HCT116 (cell line): ENCODE measurements around the gene LSM4. TPM values are rescaled to one million over a fixed set of nuclear protein-coding genes. Genes with fewer than 3 reads are reported as not detected.
A peak's percentile ranks its signal among the peaks of the same experiment; 100 is the strongest.

Experiments used
- ATAC-seq: fragments of 200-7000 bp; cut with Tn5 transposase; 2 replicates; pipeline ENCODE4 v1.9.1; 2020; ENCODE audit warnings: mild to moderate bottlenecking, moderate library complexity
- BruUV-seq: library from RNA; stranded (reverse); fragments of 400-500 nt; replicated peaks from 2 replicates; lab custom pipeline; 2021; lab: Mats Ljungman, UMichigan
- CTCF ChIA-PET: fragments of 300-600 bp; sonication (Branson Sonifier 250); formaldehyde crosslinking; loops from one replicate; lab custom pipeline; 2021; ENCODE audit warnings: antibody characterized with exemption; lab: Charles Lee
- POLR2A ChIA-PET: fragments of 300-600, 350-600 bp; sonication (Branson Sonifier 250); formaldehyde crosslinking; loops from one replicate; lab custom pipeline; 2021; ENCODE audit warnings: antibody characterized with exemption; lab: Charles Lee
- RAD21 ChIA-PET, 2 experiments: fragments of 300-600 bp; sonication (Branson Sonifier 250); formaldehyde crosslinking; loops; one replicate each; lab custom pipeline; 2023; ENCODE audit warnings: low total read pairs in 2 of 2; ENCODE audit not compliant: uncharacterized antibody in 2 of 2, unreplicated experiment in 2 of 2, low non-redundant PET in 1 of 2; lab: Charles Lee
- DNase-seq: peaks from one replicate; pipeline ENCODE4 v3.0.0-alpha.2; 2010; ENCODE audit warnings: low read depth, low spot score
- H2AFZ ChIP-seq: fragments of 200-600 bp; shearing (Covaris generic), sonication (generic); 2 replicates; pipeline ENCODE4 v1.6.1; 2017; ENCODE audit warnings: low read depth, mixed run types, mixed read lengths, antibody characterized with exemption, low read length; ENCODE audit not compliant: poor library complexity, severe bottlenecking
- H3K27ac ChIP-seq: 2 replicates; pipeline ENCODE4 v1.5.1; 2012; ENCODE audit warnings: low read depth, low read length
- H3K27me3 ChIP-seq: fragments of 200-600 bp; sonication (generic); 2 replicates; pipeline ENCODE4 v1.6.1; 2016; ENCODE audit warnings: mixed run types, low read length, mixed read lengths; ENCODE audit not compliant: insufficient read depth
- H3K36me3 ChIP-seq, 2 experiments: fragments of 200-500 bp in 1 of 2; fragments of 200-600 bp in 1 of 2; sonication (Bioruptor generic) in 1 of 2; sonication (generic) in 1 of 2; 2 replicates each; pipeline versions ENCODE4 v1.5.1 to v1.6.1; 2014 to 2016; ENCODE audit warnings: low read length in 2 of 2, inconsistent platforms in 1 of 2, mixed read lengths in 1 of 2, mixed run types in 1 of 2; ENCODE audit not compliant: insufficient read depth in 2 of 2, control insufficient read depth in 1 of 2
- H3K4me1 ChIP-seq, 2 experiments: fragments of 200-600 bp in 1 of 2; sonication (generic) in 1 of 2; 2 replicates each; pipeline versions ENCODE4 v1.5.1 to v1.6.1; 2012 to 2017; ENCODE audit warnings: low read length in 2 of 2, inconsistent platforms in 1 of 2, mild to moderate bottlenecking in 1 of 2, mixed read lengths in 1 of 2, mixed run types in 1 of 2, moderate library complexity in 1 of 2; ENCODE audit not compliant: insufficient read depth in 2 of 2, control insufficient read depth in 1 of 2
- H3K4me2 ChIP-seq: fragments of 200-600 bp; sonication (generic); 2 replicates; pipeline ENCODE4 v1.6.1; 2017; ENCODE audit warnings: mixed run types, low read length, mixed read lengths
- H3K4me3 ChIP-seq, 2 experiments: fragments of 200-600 bp in 1 of 2; sonication (generic) in 1 of 2; replicated peaks in 1 of 2; 2 replicates each; pipeline ENCODE4 v1.5.1; 2011 to 2016; ENCODE audit warnings: low read length in 2 of 2, control low read depth in 1 of 2, low read depth in 1 of 2, mild to moderate bottlenecking in 1 of 2, mixed read lengths in 1 of 2, mixed run types in 1 of 2
- H3K79me2 ChIP-seq: fragments of 200-600 bp; sonication (generic); 2 replicates; pipeline ENCODE4 v1.6.1; 2017; ENCODE audit warnings: mild to moderate bottlenecking, mixed run types, low read length, moderate library complexity, mixed read lengths; ENCODE audit not compliant: insufficient read depth
- H3K9ac ChIP-seq: fragments of 200-600 bp; sonication (generic); 2 replicates; pipeline ENCODE4 v1.6.1; 2016; ENCODE audit warnings: low read length, mixed read lengths
- H3K9me2 ChIP-seq: fragments of 200-600 bp; sonication (generic), shearing (Covaris generic); 2 replicates; pipeline ENCODE4 v1.6.1; 2017; ENCODE audit warnings: mixed run types, mild to moderate bottlenecking, moderate library complexity; ENCODE audit not compliant: insufficient read depth
- H3K9me3 ChIP-seq, 2 experiments: fragments of 200-500 bp in 1 of 2; fragments of 200-600 bp in 1 of 2; sonication (Bioruptor generic) in 1 of 2; sonication (generic) in 1 of 2; 2 replicates each; pipeline ENCODE4 v1.6.1; 2014 to 2017; ENCODE audit warnings: low read length in 2 of 2, mixed read lengths in 2 of 2, inconsistent platforms in 1 of 2, low read depth in 1 of 2, mild to moderate bottlenecking in 1 of 2, mixed run types in 1 of 2, moderate library complexity in 1 of 2; ENCODE audit not compliant: control insufficient read depth in 1 of 2, insufficient read depth in 1 of 2
- H4K20me1 ChIP-seq: fragments of 200-600 bp; sonication (generic), shearing (Covaris generic); 2 replicates; pipeline ENCODE4 v1.6.1; 2017; ENCODE audit warnings: mixed run types, mild to moderate bottlenecking, moderate library complexity; ENCODE audit not compliant: insufficient read depth
- CEBPB ChIP-seq: IDR thresholded peaks from 2 replicates; pipeline ENCODE4 v1.6.1; 2012; ENCODE audit warnings: low read depth
- POLR2AphosphoS5 ChIP-seq: IDR thresholded peaks from 2 replicates; pipeline ENCODE4 v1.6.1; 2011; ENCODE audit warnings: mild to moderate bottlenecking, low read depth, low read length, moderate library complexity
- intact Hi-C: fragments of 100-400 bp; cut with micrococcal nuclease; formaldehyde crosslinking; loops from 2 replicates; pipeline ENCODE4 v1.10.0; 2022
- total RNA-seq: library from RNA; stranded (reverse); gene quantifications from one replicate; pipeline ENCODE4 v1.2.1, GENCODE V29; 2021; ENCODE audit not compliant: unreplicated experiment
- TF ChIP-seq, protein P1 (sequence below): IDR thresholded peaks from 2 replicates; pipeline ENCODE4 v1.6.1; 2012
- TF ChIP-seq, protein P2 (sequence below), 3 experiments: fragments of 200-600 bp in 1 of 3; sonication (generic) in 1 of 3; IDR thresholded peaks in 2 of 3; conservative IDR thresholded peaks in 1 of 3; 2 replicates each; pipeline ENCODE4 v1.5.1; 2012 to 2017; ENCODE audit warnings: low read depth in 2 of 3, low read length in 2 of 3, antibody characterized with exemption in 1 of 3, borderline replicate concordance in 1 of 3, control low read depth in 1 of 3, mild to moderate bottlenecking in 1 of 3, mixed read lengths in 1 of 3, mixed run types in 1 of 3, moderate library complexity in 1 of 3; ENCODE audit not compliant: insufficient read depth in 1 of 3

Gene LSM4
- total RNA-seq, 1 experiment from 2014 or later: 400 TPM

DNA sequence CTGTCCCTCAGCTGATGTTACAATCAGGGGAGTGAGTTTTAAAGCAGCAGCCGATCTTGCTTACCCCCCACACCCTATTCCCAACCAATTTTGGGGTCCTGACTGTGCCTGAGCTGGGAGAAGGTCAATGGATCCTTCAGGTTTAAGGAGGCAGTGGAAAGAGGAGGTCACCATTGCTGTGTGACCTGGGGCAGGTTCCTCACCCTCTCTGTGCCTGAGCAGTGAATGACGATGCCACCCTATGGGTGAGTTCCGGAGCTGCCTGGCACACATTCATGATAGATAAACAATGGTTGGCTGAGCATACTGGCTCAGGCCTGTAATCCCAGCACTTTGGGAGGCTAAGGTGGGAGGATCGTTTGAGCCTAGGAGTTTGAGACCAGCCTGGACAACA is 21.2 kb downstream of the LSM4 start:
- DNase-seq (no peak), ATAC-seq (no peak)
- no peaks in the 10 kb centered on the region for H3K27me3 ChIP-seq
- H3K27ac ChIP-seq: peak overlapping the region; percentile 67
- peak overlapping the region; percentile 85 for H3K4me2 ChIP-seq
- H3K36me3 ChIP-seq: peaks cover 4 to 8% of the 10 kb centered on the region in 2 experiments; a peak in 2 of 4 replicates
- RAD21 ChIA-PET: interaction anchor here (0.6 to 0.8 kb wide), 2 partner anchors 9 to 84 kb away, joined by 3 read pairs; no protein-coding TSS in a partner anchor
- H3K9me3 ChIP-seq: no peaks in the 10 kb centered on the region
- H3K4me1 ChIP-seq: peaks cover 59 to 88% of the 10 kb centered on the region in 2 experiments
- H3K4me3 ChIP-seq: peak overlapping the region in 1 of 2 experiments; percentile 34; a peak in 1 of 4 replicates
- no peaks in the 10 kb centered on the region for H3K79me2 ChIP-seq
- H2AFZ ChIP-seq: no peak overlapping the region
- H3K9me2 ChIP-seq: no peaks in the 10 kb centered on the region
- intact Hi-C loops: no loop called here
- CTCF ChIA-PET: interaction anchor here (1.4 to 1.8 kb wide), 3 partner anchors 9 to 27 kb away, joined by 3 to 8 read pairs (median 4); no protein-coding TSS in a partner anchor
- BruUV-seq: no TSS peak
- POLR2A ChIA-PET: interaction anchor here (1.1 to 2.9 kb wide), 4 partner anchors 9 to 22 kb away, joined by 5 to 26 read pairs (median 16); partner anchors contain the start of genes JUND and LSM4
- H3K9ac ChIP-seq: peak overlapping the region; percentile 64
- H4K20me1 ChIP-seq: no peaks in the 10 kb centered on the region
- no peak for TF ChIP-seq POLR2AphosphoS5
- TF ChIP-seq, protein P1, sequence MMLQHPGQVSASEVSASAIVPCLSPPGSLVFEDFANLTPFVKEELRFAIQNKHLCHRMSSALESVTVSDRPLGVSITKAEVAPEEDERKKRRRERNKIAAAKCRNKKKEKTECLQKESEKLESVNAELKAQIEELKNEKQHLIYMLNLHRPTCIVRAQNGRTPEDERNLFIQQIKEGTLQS: no peak
- no peak for TF ChIP-seq CEBPB
- TF ChIP-seq, protein P2, sequence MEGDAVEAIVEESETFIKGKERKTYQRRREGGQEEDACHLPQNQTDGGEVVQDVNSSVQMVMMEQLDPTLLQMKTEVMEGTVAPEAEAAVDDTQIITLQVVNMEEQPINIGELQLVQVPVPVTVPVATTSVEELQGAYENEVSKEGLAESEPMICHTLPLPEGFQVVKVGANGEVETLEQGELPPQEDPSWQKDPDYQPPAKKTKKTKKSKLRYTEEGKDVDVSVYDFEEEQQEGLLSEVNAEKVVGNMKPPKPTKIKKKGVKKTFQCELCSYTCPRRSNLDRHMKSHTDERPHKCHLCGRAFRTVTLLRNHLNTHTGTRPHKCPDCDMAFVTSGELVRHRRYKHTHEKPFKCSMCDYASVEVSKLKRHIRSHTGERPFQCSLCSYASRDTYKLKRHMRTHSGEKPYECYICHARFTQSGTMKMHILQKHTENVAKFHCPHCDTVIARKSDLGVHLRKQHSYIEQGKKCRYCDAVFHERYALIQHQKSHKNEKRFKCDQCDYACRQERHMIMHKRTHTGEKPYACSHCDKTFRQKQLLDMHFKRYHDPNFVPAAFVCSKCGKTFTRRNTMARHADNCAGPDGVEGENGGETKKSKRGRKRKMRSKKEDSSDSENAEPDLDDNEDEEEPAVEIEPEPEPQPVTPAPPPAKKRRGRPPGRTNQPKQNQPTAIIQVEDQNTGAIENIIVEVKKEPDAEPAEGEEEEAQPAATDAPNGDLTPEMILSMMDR (IDR thresholded peaks at IDR 0.05 in 2 of 3, conservative IDR thresholded peaks at IDR 0.05 in 1 of 3; ENCODE audit: borderline replicate concordance in 1 of 3, insufficient read depth in 1 of 3, low read depth in 2 of 3, low read length in 2 of 3): no peak
- TF ChIP-seq, all 23 proteins: peak for 0
